Right lung (tissue), 5 donors: ENCODE results near the gene SHC4. TPM values are rescaled to one million over a fixed set of nuclear protein-coding genes. Genes with fewer than 3 reads are reported as not detected.
"Not testable (repeated sequence)": the region's sequence is repeated elsewhere in the genome, so short reads cannot be mapped to it uniquely, and the experiment has no call there.

Experiments used
- DNase-seq, 2 donors: peaks; one replicate each; pipeline ENCODE4 v3.0.0-alpha.2; 2013
- polyA plus RNA-seq, 5 donors: library from polyadenylated mRNA; unstranded; fragments of 120-200 nt; gene quantifications; one replicate each; pipeline versions ENCODE4 v1.2.1 to v1.2.3, GENCODE V29; 2013; ENCODE audit warnings: inconsistent platforms in 1 of 5, low replicate concordance in 1 of 5; ENCODE audit not compliant: insufficient read length in 5 of 5, insufficient read depth in 1 of 5

Gene SHC4
- polyA plus RNA-seq, 5 donors = 0.83 to 1.2 (median 1.2) TPM

DNA sequence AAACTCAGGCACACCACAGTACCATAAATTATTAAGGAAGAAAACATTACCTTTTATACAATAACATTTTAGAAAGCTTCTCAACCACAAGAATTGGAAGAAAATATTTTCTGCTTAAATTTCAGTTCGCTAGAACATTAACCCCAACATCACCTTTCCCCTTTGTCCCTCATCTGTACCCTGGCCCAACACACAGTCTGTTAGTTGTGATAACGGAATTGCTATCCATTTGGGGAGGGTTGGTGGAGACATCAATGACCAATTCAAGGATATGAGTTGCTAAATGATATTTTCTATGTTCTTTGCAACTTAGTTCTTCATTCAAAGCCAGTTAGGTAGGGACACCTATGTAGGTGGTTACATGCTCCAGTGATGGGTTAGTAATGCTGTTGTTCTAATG is 80.0 kb downstream of the SHC4 start:
- no peak for DNase-seq

GRCh38 chr15:48880070-48880634 is 83.6 kb downstream of the SHC4 start:
- DNase-seq = no peak

GRCh38 chr15:48877630-48878595 is 85.8 kb downstream of the SHC4 start, which contains the start of gene EID1:
EID1 (plus strand) TSS chr15:48878134; CDS start chr15:48878177, 43 bp downstream.
- peak; percentile 97 for DNase-seq

DNA sequence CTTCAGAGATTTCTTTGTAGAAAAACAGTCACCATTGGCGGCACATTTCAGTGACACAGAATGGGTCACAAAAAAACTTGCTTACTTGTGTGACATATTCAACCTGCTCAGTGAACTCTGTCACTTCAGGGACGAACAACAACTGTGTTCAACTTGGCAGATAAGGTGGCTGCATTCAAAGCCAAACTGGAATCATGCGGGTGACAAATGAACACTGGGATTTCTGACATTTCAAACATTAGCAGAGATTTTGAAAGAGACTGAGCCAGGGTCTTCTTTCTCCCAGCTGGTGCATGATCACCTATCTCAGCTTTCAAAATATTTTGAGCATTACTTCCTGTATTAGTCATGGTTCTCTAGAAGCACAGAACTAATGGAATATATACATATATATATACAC is 87.7 kb downstream of the SHC4 start:
- no peak for DNase-seq

DNA sequence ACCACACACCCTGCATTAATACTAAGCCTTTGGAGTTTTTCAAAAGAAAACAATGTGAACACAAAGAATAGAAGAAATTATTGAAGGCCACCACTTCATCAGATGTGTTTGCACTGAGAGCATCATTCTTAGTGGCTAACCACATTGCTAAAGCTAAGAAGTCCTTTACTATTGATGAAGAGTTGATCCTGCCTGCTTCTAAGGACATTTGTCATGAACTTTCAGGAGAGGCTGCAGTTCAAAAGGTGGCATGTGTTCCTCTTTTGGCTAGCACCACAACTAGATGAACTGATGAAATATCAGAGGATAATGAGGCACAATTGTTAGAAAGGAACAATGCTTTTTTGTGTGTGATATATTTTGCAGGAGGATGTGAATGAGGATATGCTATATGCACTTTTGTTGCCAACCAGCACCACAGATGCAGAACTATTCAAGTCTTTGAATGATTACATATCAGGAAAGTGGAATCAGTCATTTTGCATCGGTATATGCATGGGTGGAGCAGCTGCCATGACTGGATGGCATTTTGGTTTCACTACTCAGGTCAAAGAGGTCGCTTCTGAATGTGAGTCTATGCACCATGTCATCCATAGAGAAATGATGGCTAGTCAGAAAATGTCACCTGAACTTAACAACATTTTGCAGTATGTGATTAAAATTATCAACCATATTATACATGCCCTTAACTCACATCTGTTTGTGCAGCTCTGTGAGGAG is 88.3 kb downstream of the SHC4 start:
- DNase-seq = no peak

DNA sequence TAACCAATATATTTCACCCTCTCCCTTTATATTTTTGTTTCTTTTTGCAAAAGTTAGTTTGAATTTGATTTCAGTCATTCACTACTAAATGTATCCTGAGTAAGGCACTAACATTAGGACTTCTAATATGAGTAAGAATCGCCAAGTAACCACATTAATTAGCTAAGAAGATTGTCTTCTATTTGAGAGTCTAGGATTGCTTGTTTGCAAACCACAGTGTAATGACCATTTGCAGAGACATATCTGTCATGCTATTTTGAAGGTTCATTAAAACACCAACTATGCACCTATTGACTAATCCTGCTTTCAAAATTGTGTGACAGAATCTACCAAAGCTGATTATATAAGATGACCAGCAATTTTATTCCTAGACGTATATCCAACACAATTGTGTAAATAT is 91.1 kb downstream of the SHC4 start:
- no peak for DNase-seq

DNA sequence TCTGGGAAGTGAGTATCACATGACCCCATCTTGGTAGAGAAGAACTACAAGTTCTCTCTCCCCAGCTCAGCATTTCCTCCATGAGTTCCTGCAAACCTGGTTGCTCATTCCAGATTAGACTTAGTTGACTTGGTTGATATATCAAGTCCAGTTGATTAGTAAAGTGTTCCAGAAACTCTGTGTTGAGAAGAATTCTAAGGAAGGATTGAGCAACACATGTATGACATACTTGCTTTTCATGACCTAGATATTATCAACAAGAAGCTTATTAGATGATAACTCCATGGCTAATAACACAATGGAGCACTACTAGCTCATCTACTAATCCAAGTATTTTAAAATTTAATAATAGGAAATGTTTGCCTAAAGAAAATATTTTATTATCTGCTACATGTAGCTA is 92.2 kb downstream of the SHC4 start:
- DNase-seq = no peak

- DNase-seq = no peak
Measured at GRCh38 chr15:48869966-48870365, 93.8 kb downstream of the SHC4 start.

DNA sequence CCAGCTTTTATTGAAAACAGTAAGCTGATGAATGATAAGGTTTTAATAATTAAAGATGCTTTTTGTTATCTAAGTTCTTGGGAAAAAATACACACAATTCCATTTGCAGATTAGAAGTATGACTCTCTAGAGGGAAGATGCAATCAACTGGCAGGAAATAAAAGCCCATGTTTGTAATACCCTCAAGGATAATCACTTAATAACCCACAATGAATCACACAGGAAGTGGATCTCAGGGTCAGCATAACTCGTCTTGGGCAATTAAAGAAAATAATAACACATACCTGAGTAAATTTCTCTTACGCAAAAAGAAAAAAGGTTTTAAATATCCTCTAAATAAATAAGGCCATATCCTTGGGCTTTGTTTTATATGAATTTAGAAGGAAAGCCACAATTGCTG is 95.2 kb downstream of the SHC4 start:
- no peak for DNase-seq

- DNase-seq = no peak
Measured at GRCh38 chr15:48868023-48868422, 95.7 kb downstream of the SHC4 start.

GRCh38 chr15:48866141-48866563 is 97.6 kb downstream of the SHC4 start:
- DNase-seq = no peak

GRCh38 chr15:48865370-48866079 is 98.2 kb downstream of the SHC4 start:
- DNase-seq = no peak

GRCh38 chr15:48862705-48863104 is 101.0 kb downstream of the SHC4 start:
- no peak for DNase-seq

GRCh38 chr15:48861813-48862431 is 101.8 kb downstream of the SHC4 start:
- peak; percentile 45 to 49 for DNase-seq

DNA sequence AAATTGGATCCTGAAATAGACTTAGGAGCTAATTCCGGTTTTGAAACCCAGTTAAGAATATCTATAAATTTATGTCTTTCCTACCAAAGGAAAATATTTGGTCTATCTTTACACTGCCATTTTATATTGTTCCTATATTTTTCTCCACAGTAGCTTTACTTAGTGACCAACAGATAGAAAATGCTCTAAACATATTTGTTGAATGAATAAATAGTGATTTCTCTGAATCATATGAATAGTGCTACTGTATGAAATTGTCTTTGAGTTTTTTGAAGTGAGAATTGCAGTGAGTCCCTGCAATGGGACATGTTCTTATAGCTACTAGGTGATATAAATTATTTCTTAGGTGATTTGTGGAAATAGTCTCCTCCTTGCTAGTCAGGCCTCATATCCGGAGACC is 104.3 kb downstream of the SHC4 start:
- DNase-seq = no peak

DNA sequence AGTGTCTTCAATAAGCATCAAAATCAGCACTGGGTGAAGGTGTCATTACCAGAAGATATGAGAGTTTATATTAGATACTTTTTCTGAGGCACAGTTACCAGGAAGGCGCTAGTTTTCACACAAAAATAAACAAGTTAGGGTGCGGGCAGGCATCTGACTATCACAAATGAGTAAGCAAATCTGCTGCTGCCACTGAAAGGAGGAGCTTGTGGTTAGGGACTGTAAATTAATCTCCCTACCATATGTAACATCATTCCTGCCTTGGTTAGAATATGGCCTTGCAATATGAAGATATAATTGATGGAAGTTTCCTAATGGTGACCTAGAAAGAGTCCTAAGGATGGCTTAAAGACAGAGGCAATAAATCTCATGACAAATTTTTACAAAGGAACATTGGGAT is 105.3 kb downstream of the SHC4 start:
- DNase-seq = no peak

DNA sequence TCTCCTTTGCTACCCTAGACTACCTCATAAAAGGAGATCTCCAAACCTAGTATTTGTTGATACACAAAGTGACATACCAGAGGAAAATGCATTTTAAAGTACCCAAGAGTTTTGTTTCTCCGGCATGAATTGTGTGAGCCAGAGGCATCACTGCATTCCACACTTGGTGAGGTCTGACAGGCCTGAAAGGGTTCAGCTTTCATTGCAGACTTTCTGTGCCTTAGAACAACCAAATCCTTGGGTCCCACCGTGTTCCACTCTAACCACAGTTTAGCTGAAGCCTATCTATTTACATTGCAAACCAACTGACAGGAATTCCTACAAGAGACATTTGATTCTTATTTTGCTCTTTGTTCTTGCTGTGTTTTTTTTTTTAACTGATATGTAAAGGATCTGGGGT is 106.8 kb downstream of the SHC4 start:
- DNase-seq = no peak

DNA sequence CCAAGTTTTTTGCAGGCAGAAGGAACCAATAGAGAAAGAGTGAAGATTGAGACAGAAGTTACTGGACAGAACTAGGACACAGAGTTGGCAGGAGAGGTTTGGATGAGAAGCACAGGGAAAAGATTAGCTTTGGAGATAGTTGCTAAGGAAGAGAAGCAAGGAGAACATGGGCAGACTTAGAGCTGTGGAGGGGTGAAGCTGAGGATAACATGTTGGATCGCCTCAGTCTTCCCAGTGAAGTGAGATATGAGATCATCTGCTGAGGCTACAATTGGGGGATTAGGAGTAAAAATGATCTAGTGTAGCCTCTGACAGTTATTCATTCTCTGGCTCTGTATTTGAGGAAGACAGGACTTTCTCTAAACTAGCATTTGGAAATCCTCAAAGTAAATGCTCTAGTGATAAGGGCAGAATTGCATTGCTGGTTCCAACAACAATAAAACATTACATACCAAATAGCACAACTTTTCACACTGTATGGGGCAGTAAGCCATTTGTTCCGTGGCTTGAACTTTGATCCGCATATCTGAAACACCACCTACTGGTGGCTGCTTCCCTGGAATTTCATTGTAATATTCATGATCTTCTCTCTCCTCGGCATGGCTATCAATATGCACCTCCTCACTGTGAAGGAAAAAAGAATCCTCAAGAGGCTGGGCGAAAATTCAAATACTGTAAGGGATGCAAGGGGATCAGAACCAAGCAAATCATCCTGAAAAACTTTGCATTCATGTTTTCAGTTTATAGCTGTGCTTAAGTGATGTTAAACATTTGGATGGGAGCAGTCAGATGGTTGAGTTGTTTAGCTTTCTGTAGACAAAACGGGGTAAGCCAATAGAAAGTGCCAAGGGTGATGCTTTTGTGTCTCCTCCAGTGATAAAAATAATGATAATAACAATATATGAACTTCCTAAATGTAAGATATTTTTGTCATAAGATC is 107.9 kb downstream of the SHC4 start:
- peak in 1 of 2 donors; percentile 23 for DNase-seq

- DNase-seq = not testable (repeated sequence)
Measured at GRCh38 chr15:48854434-48854833, 109.3 kb downstream of the SHC4 start.

- no peak for DNase-seq
Measured at GRCh38 chr15:48851956-48852355, 111.8 kb downstream of the SHC4 start.
